Activated T-cell treated with anti-CD3 and anti-CD28 coated beads, Interleukin-2, amount 50 U/mL, for 1 hour (primary cell): ENCODE results near the gene DMRTC2.

Experiments used
- DNase-seq: peaks from one replicate; pipeline ENCODE4 v3.0.0-alpha.2; 2020

Gene DMRTC2

DNA sequence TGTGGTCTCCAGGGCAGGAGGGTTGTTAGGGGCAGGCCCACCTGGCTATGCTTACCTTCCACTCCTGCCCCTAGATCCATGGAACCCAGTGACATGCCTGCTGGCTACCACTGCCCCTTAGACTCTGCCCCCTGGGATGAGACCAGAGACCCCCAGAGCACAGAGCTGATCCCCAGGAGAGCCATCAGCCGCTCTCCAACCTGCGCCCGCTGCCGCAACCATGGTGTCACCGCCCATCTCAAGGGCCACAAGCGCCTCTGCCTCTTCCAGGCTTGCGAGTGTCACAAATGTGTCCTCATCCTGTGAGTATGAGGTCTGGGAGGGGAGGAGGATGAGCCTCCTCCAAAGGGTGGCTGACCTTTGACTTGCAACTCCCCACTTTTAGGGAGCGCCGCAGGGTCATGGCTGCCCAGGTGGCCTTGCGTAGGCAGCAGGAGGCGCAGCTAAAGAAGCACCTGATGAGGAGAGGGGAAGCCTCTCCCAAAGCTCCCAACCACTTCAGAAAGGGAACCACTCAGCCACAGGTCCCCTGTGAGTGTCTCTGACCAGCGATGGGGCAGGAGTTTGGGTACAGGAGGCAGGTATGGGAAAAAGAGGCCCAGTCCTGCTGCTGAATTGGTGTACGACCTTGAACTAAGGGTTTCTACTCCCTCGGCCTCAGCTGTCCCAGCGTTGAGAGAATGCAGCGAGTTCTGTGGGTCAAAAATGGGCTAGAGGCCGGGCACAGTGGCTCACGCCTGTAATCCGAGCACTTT, 2.7 kb downstream of the DMRTC2 start:
- no peak for DNase-seq

DNA sequence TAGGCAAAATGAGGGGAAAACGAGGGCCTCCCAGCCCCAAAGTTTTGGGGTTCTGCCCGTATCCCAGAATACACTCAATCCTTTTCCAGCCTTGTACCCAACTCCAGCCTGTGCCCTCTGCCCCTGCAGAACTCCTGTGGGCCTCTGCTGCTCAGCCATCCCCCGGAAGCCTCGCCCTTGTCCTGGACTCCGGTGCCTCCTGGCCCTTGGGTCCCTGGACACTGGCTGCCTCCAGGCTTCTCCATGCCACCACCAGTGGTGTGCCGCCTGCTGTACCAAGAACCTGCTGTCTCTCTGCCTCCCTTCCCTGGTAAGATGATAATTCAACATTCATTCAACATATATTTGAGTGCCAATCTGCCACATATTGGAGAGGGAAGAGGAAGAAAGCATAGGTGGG, 3.8 kb downstream of the DMRTC2 start:
- DNase-seq: no peak

- DNase-seq: no peak
These were observed 4.2 kb downstream of the DMRTC2 start for GRCh38 chr19:41849067-41849466.

DNA sequence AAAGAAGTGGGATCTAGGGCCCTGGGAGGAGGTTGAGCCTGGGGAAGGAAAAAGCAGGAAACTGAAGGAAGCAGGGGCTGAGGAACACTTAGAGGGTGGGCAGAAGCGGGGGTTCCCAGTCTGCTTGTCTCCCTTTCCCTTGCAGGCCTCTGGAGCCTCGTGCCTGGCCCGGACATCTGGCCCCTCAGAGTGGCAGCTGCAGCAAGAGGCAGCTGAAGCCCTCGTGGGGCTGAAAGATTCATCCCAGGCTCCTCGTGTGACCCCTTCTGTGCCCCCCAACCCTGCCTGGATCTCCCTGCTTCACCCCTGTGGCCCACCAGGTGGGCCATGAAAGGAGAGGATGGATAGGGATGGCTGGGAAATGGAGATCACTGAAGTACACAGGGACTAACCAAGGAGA, 5.5 kb downstream of the DMRTC2 start:
- no peak for DNase-seq

DNA sequence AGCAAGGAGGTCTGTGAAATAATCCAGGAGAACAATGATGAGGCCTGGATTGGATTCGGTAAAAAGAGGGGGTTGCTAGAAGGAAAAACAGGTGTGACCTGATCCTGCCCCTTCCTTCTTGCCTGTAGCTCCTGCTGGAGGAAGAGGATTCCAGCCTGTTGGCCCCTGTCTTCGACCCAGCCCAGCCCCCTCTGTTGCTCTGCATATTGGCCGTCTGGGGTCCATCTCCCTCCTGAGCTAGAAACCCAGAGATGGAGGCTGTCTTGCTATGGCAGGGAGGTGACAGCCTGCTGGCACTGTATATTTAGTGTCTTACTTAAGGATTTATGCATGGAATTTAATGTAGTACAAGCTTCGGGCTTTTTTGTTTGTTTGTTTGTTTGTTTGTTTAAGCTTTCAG, 6.6 kb downstream of the DMRTC2 start:
- no peak for DNase-seq

GRCh38 chr19:41853344-41853743, 8.5 kb downstream of the DMRTC2 start:
- no peak for DNase-seq

GRCh38 chr19:41853768-41854167, 8.9 kb downstream of the DMRTC2 start:
- DNase-seq: no peak

DNA sequence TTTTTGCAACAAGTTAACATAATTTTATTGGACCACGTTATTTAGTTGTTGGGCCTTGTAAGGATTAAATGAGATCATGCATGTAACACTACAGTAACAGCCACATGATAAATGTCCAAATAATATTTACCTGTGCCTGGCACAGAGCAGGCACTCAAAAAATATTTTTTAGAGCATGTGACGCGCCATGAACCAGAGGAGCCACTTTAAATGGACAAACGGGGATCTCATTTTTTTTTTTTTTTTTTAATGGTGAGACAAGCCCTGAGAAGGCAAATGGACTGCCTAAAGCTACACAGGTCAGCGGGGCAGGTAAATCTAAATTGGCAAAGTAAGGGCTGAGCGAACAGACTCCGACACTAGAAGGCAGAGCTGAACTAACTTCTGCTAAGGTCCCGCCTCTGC, 14.4 kb downstream of the DMRTC2 start:
- DNase-seq: no peak

DNA sequence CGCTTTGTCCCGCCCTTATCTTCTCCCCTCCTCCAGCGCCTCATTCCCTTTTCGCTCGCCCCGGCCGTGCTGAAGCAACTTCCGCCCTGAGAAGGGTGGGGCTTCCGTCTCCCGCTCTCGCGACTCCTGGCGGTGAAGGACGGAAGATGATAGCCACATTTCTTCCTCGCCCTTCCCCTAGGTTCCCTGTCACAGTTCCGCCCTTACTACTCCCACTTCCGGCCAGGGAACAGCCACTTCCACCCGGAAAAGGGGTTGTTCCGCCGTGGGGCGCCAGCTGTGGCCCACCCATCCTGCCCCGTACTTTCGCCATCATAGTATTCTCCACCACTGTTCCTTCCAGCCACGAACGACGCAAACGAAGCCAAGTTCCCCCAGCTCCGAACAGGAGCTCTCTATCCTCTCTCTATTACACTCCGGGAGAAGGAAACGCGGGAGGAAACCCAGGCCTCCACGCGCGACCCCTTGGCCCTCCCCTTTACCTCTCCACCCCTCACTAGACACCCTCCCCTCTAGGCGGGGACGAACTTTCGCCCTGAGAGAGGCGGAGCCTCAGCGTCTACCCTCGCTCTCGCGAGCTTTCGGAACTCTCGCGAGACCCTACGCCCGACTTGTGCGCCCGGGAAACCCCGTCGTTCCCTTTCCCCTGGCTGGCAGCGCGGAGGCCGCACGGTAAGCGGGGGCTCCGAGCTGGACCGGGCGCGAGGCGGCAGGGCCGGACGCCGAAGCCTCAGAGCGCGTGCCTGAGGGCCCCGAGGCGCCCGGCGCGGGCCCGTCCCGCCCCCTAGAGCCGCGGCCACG, 15.0 kb downstream of the DMRTC2 start, which contains the start of gene RPS19:
Gene RPS19, plus strand, starts transcription at position 638 of the 801 bp plus-strand sequence. CDS start 520 bp downstream, outside the sequence.
- peak; percentile 99 for DNase-seq

GRCh38 chr19:41860419-41861115, 15.7 kb downstream of the DMRTC2 start:
- DNase-seq: no peak

GRCh38 chr19:41861116-41861768, 16.4 kb downstream of the DMRTC2 start:
- DNase-seq: no peak

GRCh38 chr19:41861846-41862245, 17.0 kb downstream of the DMRTC2 start:
- DNase-seq: no peak

- no peak for DNase-seq
These were observed 17.7 kb downstream of the DMRTC2 start for GRCh38 chr19:41862445-41862986.

DNA sequence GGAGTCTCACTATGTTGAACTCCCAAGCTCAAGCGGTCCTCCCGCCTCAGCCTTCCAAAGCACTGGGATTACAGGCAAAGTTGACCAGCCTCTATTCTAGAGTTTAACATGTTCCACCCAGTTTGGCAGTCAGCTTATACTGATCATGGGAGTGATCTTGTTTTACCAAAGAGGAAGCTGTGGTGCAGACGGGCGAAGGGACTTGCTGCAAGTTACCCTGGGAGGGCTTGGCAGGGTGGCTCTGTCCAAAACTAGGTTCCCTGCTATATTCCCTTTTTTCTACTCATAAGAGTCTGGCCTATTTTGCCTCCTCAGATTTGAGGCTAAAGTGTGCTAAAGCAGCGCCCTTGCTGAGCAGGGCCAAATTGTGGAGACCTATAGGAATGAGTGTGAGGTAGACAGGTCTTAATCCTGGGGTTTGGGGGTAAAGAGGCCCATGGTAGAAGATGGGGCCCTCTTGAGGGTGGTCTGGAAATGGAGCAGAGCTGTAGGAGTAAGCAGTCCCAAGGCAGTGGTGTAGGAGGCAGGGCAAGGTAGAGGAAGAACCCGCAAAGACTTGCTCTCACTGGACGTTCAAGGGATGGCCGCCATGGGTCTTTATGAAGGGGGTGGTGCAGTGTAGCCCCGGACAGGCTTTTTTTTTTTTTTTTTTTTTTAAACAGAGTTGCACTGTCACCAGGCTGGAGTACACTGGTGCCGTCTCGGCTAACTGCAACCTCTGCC, 18.5 kb downstream of the DMRTC2 start:
- DNase-seq: no peak

DNA sequence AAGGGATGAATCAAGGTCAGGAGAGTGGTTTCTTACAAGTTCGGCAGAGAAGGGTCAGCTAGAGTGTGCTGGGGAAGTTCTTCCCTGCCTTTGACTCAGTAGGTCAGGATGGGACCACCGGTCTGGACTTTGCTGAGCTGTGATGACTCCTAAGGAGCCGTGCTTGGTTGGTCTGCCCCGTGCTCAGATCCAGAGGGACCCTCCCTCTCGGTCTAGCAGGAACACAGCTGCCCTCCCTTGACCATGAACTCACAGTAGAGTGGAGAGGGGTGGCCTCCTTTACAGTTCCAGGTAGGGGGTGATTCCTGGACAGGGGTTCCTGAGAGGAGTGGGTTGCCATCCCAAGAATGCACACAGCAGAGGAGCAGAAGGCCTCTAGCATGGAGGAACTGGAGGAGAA, 19.5 kb downstream of the DMRTC2 start:
- DNase-seq: no peak

DNA sequence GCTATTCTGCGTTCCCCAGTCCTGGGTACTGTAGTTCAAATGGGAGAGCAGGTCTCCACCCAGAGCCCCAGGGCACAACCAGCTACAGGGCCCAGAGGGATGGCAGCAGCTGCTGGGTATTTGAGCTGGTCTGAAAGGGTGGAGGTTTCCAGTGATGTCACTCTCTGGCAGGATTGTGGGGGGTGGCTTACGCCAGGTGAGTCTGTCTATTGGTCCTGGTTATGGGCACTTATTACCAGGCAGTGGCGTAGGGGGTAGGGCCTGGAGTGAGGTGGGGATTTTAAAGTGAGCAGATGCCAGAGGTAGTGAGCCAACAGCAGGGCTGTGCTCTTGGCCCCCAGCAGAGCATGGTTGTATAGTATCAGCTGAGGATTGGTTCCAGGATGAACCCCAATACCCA, 21.4 kb downstream of the DMRTC2 start:
- no peak for DNase-seq

GRCh38 chr19:41868120-41868988, 23.5 kb downstream of the DMRTC2 start:
- DNase-seq: no peak

DNA sequence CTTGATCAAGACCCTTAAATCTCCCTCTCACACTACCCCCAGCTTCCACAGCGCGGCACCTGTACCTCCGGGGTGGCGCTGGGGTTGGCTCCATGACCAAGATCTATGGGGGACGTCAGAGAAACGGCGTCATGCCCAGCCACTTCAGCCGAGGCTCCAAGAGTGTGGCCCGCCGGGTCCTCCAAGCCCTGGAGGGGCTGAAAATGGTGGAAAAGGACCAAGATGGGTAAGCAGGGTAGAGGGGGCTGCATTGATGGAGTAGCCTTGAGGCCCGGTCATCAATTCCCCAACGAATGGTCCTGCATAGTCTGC, 24.1 kb downstream of the DMRTC2 start:
- no peak for DNase-seq

- DNase-seq: no peak
These were observed 24.6 kb downstream of the DMRTC2 start for GRCh38 chr19:41869374-41869955.

GRCh38 chr19:41870401-41870873, 25.6 kb downstream of the DMRTC2 start:
- DNase-seq: peak; percentile 22
